DMS53 (cell line): Measurements from ENCODE around the gene EPB41L2.

ENCODE experiments used
- DNase-seq: peaks from one replicate; lab custom pipeline; 2025; lab: John Stamatoyannopoulos, UW

The EPB41L2 gene

GRCh38 chr6:130975325-130975724 is 87.7 kb downstream of the EPB41L2 start:
- no peak for DNase-seq

- no peak for DNase-seq
Observed at GRCh38 chr6:130973521-130974277, 89.3 kb downstream of the EPB41L2 start.

- no peak for DNase-seq
Observed at GRCh38 chr6:130971504-130971903, 91.5 kb downstream of the EPB41L2 start.

GRCh38 chr6:130970839-130971410 is 92.1 kb downstream of the EPB41L2 start:
- no peak for DNase-seq

GRCh38 chr6:130969791-130970491 is 93.1 kb downstream of the EPB41L2 start:
- DNase-seq, result no peak

GRCh38 chr6:130969166-130969565 is 93.9 kb downstream of the EPB41L2 start:
- DNase-seq, result no peak

- no peak for DNase-seq
Observed at GRCh38 chr6:130968476-130968875, 94.6 kb downstream of the EPB41L2 start.

- no peak for DNase-seq
Observed at GRCh38 chr6:130967502-130968445, 95.3 kb downstream of the EPB41L2 start.

- no peak for DNase-seq
Observed at GRCh38 chr6:130966344-130966980, 96.6 kb downstream of the EPB41L2 start.

GRCh38 chr6:130965656-130966055 is 97.4 kb downstream of the EPB41L2 start:
- DNase-seq, result no peak

GRCh38 chr6:130964808-130965604 is 98.0 kb downstream of the EPB41L2 start:
- no peak for DNase-seq

GRCh38 chr6:130964289-130964688 is 98.8 kb downstream of the EPB41L2 start:
- DNase-seq, result no peak

- DNase-seq, result no peak
Observed at GRCh38 chr6:130962966-130963365, 100.1 kb downstream of the EPB41L2 start.

- DNase-seq, result no peak
Observed at GRCh38 chr6:130961148-130961547, 101.9 kb downstream of the EPB41L2 start.

GRCh38 chr6:130959951-130960350 is 103.1 kb downstream of the EPB41L2 start:
- DNase-seq, result no peak

GRCh38 chr6:130958468-130958867 is 104.6 kb downstream of the EPB41L2 start:
- DNase-seq, result no peak

- peak; percentile 64 for DNase-seq
Observed at GRCh38 chr6:130955755-130956154, 107.3 kb downstream of the EPB41L2 start.

GRCh38 chr6:130949553-130949952 is 113.5 kb downstream of the EPB41L2 start:
- no peak for DNase-seq

- DNase-seq, result peak; percentile 36
Observed at GRCh38 chr6:130947464-130947863, 115.6 kb downstream of the EPB41L2 start.

- no peak for DNase-seq
Observed at GRCh38 chr6:130946076-130946475, 117.0 kb downstream of the EPB41L2 start.
